HG03064 (cell line): ENCODE results near the gene ZNF277.
"Not testable (repeated sequence)": the region's sequence is repeated elsewhere in the genome, so short reads cannot be mapped to it uniquely, and the experiment has no call there.

Experiments
- ATAC-seq: cut with Tn5 transposase; IDR thresholded peaks from one replicate; pipeline ENCODE4 v1.9.1; 2021; ENCODE audit warnings: low read depth; ENCODE audit not compliant: unreplicated experiment

ZNF277 gene

DNA sequence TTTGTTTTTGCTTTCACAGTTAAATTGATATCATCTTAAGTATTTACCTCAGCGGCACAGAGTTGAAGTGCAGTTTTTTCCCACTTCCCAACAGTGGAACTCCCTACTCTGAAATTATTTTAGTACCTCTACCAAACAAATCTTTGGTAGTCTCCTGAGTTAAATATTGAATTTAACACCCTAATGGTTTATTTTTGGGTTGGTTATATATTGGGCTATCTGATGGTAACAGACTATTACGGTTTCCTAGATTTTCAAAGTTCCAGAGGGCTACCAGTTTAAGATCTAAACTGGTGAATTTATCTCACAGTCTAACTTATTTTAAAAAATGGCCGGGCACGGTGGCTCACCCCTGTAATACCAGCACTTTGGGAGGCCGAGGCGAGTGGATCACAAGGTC lies 1.3 kb downstream of the ZNF277 start:
- ATAC-seq = no peak

DNA sequence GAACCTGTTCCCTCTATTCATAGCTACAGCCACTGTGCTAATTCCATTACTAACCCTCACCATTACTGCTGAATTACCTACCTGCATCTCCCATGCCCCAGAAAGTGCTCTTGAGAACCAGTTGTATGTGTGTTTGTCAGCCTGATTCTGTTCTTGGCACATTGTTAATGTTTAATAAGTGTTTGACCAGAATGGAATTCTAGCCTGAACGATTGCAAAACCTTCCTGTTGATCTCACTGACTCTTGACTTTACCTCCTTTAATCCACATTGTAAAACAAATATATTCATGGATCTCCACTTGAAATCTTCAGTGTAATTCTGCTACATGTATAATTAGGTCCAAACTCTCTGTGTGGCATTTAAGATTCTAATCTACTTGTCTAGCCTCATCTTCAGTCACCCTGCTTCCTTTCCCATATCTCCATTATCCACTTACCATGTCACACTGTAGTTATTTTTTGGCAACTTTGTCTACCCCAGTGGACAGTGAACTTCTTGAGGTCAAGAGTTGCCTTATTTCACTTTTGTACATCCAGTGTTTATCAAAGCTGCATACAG lies 4.9 kb downstream of the ZNF277 start:
- no peak for ATAC-seq

DNA sequence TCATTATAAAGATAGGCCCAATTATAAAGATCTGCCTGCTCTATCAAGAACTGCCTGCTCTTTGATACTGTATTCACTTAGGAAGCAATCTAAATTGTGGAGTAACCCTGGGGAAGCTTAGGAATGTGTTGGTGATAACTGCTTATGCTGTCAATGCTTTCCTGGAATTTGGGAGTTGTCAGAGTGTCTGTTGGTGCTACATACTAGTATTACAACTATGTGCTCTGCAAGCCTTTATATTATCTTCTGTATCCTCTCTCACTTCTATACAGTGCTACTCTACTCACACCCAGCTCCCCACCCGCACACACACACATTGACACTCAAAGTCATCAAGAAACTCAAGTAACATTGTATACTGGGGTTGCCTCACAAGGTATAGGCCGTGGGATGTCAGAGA lies 6.1 kb downstream of the ZNF277 start:
- ATAC-seq = no peak

DNA sequence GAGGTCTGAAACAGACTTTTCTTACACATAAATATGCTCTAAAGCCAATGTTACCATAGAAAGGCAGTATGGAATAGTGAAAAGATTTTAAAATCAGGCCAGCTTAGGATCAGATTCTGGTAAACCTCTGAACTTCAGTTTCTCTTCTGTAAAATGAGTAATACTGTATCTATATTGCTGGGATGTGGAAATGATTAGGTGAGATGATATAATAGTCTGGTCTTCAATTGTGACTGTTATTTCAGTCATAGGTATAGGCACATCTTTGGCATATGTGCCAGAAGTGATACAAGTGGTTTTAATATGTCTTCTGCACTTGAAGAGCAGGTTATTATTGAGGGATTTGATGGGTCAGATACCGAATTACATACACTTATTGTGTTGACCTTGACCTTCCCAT lies 7.2 kb downstream of the ZNF277 start:
- no peak for ATAC-seq

DNA sequence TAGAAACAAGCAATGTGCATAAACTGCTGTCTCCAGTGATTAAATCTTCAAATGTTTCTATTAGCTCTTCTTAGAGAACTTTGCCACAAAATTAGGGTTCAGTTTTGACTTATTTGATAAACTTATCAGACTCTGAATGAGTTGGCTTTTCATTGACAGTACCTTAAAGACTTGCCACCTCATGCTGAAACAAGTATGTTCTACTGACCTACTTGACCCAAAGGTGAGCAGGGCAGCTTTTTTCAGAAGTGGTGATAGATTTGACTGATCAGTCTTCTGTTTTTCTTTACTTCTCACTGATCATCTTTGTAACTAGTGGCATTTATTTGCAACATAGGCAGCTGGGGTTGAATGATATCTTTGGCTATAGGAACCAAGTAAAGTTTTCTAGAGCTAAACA lies 7.8 kb downstream of the ZNF277 start:
- ATAC-seq = no peak

DNA sequence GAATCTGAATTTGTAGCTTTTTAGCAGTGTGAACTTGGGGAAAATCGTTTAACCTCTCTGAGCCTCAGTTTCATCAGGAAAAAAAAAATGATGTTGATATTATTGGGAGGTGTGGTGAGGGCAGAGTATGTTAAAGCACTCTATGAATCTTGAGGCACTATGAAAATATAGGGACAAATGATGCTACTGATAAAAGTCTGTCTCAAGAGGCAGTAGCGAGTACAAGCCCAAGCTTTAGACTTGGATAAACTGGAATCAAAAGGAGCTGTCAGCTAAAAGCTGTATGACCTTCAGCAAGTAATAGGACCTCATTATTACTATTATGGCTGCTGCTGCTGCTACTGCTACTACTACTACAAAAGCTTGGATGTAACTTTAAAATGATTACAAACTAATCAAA lies 8.4 kb downstream of the ZNF277 start:
- no peak for ATAC-seq

DNA sequence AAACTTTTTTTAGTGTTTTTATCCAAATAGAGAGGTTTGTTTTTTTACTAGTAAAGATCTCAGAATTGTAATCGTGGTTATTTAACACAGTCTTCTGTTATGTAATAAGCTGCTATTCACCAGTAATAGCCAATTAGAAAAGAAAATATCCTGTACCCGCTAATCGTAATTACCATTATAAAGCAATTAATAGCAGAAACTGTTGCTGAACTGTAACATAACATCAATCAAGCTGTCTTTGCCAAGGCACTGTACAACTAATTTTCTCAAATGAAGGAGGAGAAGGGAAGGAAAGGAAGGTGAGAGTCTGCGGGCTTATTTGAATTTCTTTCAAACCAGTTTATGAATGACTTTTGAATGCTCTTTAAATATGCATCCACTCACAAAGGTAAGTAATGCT lies 9.3 kb downstream of the ZNF277 start:
- no peak for ATAC-seq

DNA sequence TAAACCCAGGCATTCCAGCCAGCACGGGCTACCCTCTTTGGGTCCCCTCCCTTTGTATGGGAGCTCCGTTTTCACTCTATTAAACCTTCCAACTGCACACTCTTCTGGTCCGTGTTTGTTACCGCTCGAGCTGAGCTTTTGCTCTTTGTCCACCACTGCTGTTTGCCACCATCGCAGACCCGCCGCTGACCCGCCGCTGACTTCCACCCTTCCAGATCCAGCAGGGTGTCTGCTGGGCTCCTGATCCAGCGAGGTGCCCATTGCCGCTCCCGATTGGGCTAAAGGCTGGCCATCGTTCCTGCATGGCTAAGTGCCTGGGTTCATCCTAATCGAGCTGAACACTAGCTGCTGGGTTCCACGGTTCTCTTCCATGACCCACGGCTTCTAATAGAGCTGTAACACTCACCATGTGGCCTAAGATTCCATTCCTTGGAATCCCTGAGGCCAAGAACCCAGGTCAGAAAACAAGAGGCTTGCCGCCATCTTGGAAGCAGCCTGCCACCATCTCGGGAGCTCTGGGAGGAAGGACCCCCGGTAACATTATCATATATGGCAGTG lies 14.5 kb downstream of the ZNF277 start:
- ATAC-seq = no peak

DNA sequence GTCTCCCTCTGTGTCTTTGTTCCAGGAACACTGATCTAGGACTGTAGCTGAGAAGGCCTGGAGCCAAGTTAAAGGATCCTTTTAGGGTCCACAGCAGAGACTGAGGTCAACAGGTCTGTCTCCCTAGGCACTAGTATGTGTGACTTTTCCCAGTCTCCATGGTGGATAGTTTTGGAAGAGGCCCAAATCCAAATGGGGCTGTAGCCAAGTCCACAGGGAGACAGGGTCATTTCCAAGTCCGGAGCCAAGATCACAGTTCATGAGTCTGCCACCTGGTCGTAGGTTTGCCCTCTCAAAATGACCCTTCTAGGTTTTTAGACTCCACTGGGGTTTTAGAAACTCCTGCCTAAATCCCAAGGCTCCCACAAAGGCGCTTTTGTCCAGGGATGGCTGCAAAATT lies 16.8 kb downstream of the ZNF277 start:
- no peak for ATAC-seq

DNA sequence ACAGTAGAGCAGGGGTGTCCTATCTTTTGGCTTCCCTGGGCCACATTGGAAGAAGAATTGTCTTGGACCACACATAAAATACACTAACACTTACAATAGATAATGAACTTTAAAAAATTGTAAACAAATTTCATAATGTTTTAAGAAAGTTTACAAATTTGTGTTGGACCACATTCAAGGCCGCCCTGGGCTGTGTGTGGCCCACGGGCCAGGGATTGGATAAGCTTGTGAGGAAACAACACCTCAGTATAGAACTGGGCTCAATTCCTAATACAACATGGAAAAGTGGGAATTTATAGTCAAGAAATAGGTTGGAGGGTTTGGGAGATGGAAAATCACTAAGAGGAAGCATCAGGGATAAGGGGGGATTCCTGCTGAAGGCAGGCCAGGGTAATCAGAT lies 17.7 kb downstream of the ZNF277 start:
- no peak for ATAC-seq

DNA sequence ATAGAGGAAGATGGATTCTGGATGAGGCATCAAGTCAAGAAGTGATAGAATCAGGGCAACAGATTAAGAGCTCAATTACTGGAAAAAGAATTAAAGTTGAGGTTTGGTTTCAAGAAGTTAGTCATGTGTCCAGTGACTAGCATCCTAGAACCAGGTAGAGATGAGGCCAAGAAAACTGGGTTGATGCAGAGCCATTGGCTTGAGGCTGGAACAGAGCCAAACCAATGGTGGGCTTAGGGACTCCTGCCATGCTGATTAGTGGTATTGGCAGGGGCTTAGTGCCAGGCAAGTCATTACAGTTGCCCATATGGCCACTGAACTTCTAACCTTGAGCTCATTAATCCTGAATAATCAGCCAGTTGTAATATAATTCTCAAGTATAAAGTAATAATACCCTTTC lies 18.5 kb downstream of the ZNF277 start:
- ATAC-seq = no peak

DNA sequence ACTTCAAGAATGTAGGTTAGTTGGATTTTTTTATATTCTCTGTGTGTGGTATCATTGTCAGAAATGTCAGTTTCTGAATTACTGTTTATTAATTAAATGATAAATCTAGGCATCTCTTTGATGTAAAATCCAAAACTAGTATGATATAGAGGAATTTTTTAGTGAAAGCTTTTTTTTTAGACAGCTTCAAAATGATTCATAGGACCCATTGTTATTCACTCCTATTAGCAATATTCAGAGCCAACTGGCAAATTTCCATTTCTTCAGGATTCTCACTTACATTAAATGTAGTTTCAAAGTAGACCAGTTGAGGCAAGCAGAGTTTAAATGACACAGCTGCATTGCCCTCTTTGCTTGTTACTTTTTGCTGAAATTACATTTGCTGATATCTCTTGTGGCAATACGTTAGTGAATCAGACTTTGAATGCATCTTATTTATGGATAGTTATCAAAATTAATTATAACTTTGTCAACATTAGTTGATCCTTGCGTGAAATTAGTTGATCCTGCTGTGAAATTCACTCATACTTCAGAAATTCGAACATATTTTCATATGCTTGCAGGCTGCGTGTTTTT lies 20.3 kb downstream of the ZNF277 start:
- no peak for ATAC-seq

DNA sequence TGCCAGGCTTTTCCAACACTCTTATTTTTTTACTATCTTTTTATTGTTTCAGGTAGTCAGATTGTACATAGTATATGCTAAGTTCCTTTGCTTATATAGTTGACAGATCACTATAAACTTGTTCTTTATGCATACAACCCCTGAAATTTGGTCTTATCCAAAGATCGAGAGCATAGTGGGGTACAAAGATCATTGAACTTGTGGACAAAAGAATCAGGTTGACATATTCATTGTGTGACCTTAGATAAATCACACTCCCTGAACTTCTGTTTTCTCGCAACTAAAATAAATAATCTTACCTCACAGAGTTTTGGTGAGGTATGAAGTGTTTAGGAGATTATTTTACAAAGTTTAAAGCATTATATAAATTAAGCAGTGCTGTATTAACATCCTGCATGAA lies 22.1 kb downstream of the ZNF277 start:
- ATAC-seq = no peak

DNA sequence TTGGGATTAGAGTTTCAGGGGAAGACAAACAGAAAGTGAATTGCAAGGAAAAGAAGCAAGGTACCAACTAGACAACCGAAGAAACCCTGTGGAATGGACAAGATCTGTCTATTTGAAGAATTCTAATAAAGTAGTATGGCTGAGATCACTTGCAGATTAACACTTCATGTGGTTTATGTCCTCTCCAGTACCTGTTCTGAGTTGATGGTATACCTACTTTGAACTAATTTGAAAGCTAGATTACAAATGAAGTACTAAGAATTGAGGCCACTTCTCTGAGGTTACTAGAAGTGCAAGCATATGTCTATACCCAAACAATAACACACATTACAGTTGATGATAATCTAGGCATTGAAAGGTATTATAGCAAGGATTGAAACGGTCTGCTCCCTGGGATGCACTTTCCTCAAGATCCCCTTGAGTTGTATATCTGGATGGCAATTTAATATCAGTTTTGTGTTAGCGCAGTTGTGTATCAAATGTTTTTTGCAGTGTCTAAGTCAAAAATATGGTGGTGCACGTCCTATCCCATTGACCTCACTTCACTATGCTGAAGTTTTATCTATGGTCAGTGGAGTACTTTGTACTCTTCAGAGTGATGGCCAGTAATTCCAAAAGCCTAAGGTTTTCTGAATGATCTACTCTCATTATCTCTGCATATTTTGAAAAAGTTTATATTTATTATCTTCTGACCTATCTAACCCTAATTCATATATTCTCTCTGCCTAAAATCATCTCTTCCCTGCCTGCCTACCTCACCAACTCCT lies 25.9 kb downstream of the ZNF277 start:
- ATAC-seq = no peak

DNA sequence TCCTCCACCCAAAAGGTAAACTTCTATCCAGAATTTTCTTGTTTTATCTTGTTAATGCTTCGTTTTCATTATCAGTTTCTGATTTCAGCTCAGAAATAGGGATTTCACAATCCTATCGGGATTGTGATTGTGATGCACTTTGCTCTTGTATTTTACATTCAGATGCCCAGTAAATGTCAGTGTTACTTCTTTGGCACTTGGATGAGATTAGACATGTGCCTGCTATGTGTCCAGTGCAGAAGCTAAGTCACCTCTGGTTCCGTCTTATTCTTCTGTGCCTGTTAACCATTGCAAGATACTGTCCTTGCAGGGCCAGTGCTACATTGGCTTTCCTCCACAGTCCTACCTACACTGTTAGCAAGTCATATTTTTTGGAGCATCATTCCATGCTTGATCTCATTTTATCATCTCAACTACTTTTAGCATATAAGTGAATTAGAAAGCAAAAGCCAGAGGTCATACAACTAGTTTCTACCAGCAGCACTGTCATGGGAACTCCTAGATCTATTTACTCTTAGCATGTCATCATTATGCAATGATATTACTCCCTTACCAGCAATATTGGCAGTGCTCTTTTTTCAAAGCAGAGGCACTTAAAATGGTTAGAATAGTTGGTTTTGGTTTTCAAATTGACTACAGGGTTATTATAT lies 26.7 kb downstream of the ZNF277 start:
- no peak for ATAC-seq

DNA sequence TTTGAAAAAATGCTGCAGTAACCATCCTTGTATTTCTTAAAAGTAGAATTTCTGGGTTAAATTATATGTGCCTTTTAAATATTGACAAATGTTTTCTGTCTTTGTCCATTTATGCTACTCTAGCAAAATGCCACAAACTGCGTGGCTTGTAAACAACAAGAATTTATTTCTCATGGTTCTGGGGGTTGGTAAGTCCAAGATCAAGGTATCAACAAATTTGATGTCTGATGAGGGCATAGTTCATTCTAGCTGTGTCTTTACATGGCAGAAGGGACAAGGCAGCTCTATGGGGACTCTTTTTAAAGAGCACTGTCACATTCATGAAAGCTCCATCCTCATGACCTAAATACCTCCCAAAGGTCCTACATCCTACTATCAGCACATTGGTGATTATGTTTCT lies 27.7 kb downstream of the ZNF277 start:
- ATAC-seq = no peak

DNA sequence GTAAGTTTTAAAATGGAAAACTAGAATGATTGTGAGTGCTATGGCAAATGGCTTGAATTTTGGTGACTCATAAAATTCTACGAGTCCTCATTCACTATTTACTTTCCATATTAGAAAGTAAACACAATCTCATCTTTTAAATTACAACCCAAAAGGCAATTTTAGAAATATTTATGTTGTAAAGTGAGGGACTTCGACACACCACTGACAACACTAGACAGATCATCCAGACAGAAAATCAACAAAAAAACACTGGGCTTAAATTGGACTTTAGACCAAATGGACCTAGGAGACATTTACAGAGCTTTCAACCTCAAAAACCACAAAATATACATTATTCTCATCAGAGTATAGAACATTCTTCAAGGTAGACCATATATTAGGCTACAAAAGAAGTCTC lies 30.1 kb downstream of the ZNF277 start:
- no peak for ATAC-seq

DNA sequence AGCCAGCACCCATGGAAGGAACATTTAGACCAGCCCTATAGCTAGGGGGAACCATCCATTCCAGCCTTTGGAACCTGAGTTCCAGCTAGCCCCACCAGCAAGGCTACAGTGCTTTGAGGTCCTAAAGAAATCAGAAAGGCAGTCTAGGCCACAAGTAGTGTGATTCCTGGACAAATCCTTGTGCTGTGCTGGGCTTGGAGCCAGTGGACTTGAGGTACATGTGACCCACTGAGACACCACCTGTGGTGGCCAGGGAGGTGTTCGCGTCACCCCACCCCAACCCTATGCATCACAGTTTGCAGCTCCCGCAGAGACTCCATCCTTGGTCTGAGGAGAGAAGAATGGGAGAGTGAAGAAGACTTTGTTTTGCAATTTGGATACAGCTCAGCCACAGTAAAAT lies 31.8 kb downstream of the ZNF277 start:
- no peak for ATAC-seq

DNA sequence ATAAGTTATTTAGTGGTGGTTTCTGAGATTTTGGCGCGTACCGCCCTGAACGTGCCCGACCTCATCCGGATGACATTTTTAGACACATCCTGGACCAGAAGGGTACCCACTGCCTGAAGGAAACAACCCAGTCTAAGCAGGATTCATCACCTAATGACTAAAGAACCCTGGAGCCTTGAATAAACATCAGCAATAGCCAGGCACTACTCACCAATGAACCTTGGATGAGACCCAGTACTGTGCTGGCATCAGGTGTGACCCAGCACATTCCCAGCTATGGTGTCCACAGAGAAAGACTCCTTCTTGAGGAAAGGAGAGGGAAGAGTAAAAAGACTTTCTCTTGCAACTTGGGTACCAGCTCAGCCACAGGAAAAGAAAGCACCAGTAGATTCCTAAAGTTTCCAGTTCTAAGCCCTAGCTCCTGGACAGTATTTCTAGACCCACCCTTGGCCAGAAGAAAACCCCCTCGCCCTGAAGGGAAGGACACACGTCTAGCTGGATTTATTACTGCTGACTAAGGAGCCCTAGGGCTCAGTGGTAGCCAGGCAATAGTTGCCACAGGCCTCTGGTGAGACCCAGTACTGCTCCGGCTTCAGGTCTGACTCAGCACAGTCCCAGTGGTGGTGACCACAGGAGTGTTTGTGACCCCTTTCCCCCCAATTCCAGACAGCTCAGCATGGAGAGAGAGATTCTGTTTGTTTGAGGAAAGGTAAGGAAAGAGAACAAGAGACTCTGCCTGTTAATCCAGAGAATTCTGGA lies 32.5 kb downstream of the ZNF277 start:
- no peak for ATAC-seq

DNA sequence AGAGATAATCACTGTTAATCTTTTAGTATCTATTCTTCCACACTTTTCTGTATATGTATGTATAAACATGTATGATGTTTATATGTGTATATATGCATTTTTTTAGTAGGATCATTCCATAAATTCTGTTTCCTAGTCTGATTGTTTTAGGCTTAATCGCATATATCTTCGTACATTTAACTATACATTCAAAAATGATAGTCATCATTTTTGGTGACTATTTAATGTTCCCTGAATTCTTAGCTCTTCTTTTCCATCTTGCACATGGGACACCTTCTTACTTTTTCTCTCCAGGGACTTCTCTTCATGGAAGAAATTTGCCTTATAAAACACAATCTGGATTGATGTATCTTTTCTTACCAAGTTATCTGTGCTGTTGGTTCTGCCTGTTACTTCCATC lies 42.1 kb downstream of the ZNF277 start:
- no peak for ATAC-seq

DNA sequence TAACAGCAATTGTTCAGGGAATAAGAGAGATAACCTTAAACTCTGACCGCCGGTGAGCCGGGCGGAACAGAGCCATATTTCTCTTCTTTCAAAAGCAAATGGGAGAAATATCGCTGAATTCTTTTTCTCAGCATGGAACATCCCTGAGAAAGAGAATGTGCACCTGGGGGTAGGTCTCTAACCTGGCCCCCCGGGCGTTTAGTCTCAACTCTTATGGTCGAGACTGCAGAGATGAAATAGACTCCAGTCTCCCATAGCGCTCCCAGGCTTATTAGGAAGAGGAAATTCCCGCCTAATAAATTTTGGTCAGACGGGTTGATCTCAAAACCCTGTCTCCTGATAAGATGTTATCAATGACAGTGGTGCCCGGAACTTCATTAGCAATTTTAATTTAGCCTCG lies 43.5 kb downstream of the ZNF277 start:
- not testable (repeated sequence) for ATAC-seq
